K562 (cell line): ENCODE measurements around the gene CDC27. TPM values are rescaled to one million over a fixed set of nuclear protein-coding genes. Genes with fewer than 3 reads are reported as not detected.

Source experiments
- BACH1 ChIP-seq: fragments of 200-800 bp; sonication (Bioruptor generic); IDR thresholded peaks from 2 replicates; pipeline ENCODE4 v1.6.1; 2016; ENCODE audit warnings: missing genetic modification characterization, missing compliant biosample characterization
- CTCF ChIP-seq, 3 experiments: IDR thresholded peaks in 2 of 3; conservative IDR thresholded peaks in 1 of 3; 2 replicates each; pipeline ENCODE4 v1.5.1; 2011 to 2012; ENCODE audit warnings: low read length in 3 of 3, mild to moderate bottlenecking in 3 of 3, control low read depth in 2 of 3, improper control_type of control experiment in 1 of 3, inconsistent platforms in 1 of 3, low read depth in 1 of 3, mixed read lengths in 1 of 3, moderate library complexity in 1 of 3; ENCODE audit not compliant: insufficient read depth in 2 of 3
- E2F5 ChIP-seq: sonication (generic); formaldehyde crosslinking; IDR thresholded peaks from 2 replicates; pipeline ENCODE4 v1.8.0; 2022; ENCODE audit warnings: mild to moderate bottlenecking, missing genetic modification reagents
- ERF ChIP-seq: fragments of 450-650 bp; formaldehyde crosslinking; IDR thresholded peaks from 2 replicates; pipeline ENCODE4 v1.4.0; 2020; ENCODE audit warnings: mild to moderate bottlenecking, mixed read lengths
- KDM1A ChIP-seq, 2 experiments: fragments of 450-650 bp; IDR thresholded peaks; 2 replicates each; pipeline ENCODE4 v1.6.1; 2016; ENCODE audit warnings: mild to moderate bottlenecking in 2 of 2
- NCOA1 ChIP-seq: fragments of 450-650 bp; IDR thresholded peaks from 2 replicates; pipeline ENCODE4 v1.6.1; 2016; ENCODE audit warnings: low read depth
- NFXL1 ChIP-seq: fragments of 450-650 bp; formaldehyde crosslinking; IDR thresholded peaks from 2 replicates; pipeline ENCODE4 v1.4.0; 2021; ENCODE audit warnings: mild to moderate bottlenecking
- RBM39 ChIP-seq: fragments of 200-400 bp; formaldehyde crosslinking; optimal IDR thresholded peaks from 2 replicates; pipeline ENCODE3; 2018; ENCODE audit warnings: low read depth, low read length
- TARDBP ChIP-seq: fragments of 450-650 bp; IDR thresholded peaks from 2 replicates; pipeline ENCODE4 v1.6.1; 2016
- ZNF512 ChIP-seq: IDR thresholded peaks from 2 replicates; pipeline ENCODE4 v1.6.1; 2016; ENCODE audit warnings: missing genetic modification characterization, missing compliant biosample characterization
- polyA plus RNA-seq, 8 experiments: library from polyadenylated mRNA; depleted of rRNA in 4 of 8; stranded (reverse) in 5 of 8; unstranded in 3 of 8; fragments of >200 nt; fragmentation: Nextera tagmentation in 2 of 8; fragmentation: Illumina TruSeq in 1 of 8; extraction: Ambion mirVana in 2 of 8; extraction: Trizol in 1 of 8; gene quantifications; 2 replicates each; pipeline versions ENCODE4 v1.2.1 to v1.2.3, GENCODE V29; 2011 to 2014; ENCODE audit warnings: inconsistent platforms in 1 of 8, missing spikeins in 1 of 8
- total RNA-seq, 7 experiments: library from RNA; depleted of rRNA in 6 of 7; stranded (reverse); fragments of >200 nt in 6 of 7; fragmentation: Illumina TruSeq in 2 of 7; extraction: Trizol in 2 of 7; gene quantifications; 2 replicates each; pipeline versions ENCODE4 v1.2.1 to v1.2.3, GENCODE V29; 2011 to 2021; ENCODE audit warnings: low replicate concordance in 1 of 7
- TF ChIP-seq, protein P1 (sequence below): fragments of 450-650 bp; IDR thresholded peaks from 2 replicates; pipeline ENCODE4 v1.7.1; 2018; ENCODE audit warnings: mild to moderate bottlenecking, low read depth; ENCODE audit not compliant: partially characterized antibody

The CDC27 gene
- total and polyA plus RNA-seq, 9 of the 15 experiments (the other 6 are each of a cell fraction or from before 2014, with no cell fraction given), result 28.6 to 155 (median 94.1) TPM

DNA sequence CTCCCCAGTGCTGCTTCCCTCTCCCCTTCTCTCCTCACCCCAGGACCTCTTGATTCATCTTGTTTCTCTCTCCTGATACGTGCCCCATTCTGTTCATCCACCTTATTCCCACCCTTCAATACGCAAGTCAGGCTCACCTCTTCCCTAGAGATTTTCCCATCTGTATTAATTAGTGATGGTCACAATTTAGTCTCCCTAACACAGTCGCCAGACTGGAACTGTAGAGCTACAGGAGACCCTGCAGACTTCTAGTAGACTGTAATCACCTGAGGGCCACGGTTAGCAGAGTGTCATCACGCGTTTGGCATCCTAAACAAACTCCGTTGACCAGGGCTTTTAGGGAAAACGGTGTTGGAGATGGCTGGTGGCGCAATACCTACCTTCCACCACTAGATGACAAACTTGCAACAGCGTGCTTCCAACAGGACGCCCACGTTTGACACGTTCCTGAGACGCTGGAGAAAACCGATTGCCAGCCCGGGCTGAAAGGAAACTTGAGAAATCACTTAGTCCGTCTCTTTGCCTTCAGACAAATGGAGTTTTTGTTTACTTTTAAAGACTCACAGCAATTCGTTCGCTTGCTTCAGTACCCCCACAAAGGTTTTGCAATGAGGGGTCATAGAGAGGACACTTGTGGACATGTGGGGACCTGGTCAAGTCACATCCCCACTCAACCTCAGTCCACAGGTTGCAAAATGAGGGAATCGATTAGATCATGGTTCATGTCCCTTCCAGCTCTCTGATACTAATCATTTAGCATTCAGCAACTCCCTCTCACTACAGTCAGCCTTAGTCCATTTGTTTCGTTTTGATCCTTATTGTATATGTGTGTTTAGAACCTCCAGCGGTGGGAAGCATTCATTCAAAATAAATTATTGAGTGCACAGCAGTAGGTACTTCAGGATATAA lies 40.7 kb upstream of the CDC27 start (continued):
- TF ChIP-seq RBM39, result no peak
- TF ChIP-seq BACH1, result no peak
- TF ChIP-seq NCOA1, result no peak
- 0 out of 2 replicates have a peak, but pooled peaks have one; percentile 18 for TF ChIP-seq ERF (CRISPR knock-in tag)
- no peak for TF ChIP-seq NFXL1 (CRISPR knock-in tag)
- TF ChIP-seq TARDBP, result peak; percentile 57; the same call in 1 of the 2 replicates
- no peak for TF ChIP-seq E2F5 (CRISPR knock-in tag)
- 0 out of 2 replicates have a peak, but pooled peaks have one; percentile 25 for TF ChIP-seq ZNF512 (tag)
- peak; percentile 95 to 99 (median 99) for TF ChIP-seq CTCF (IDR thresholded peaks at IDR 0.05 in 2 of 3, conservative IDR thresholded peaks at IDR 0.05 in 1 of 3; ENCODE audit: insufficient read depth in 2 of 3, low read depth in 1 of 3, low read length in 3 of 3)
- no peak; a peak in 1 of 4 replicates for TF ChIP-seq KDM1A (IDR thresholded peaks at IDR 0.05)
- TF ChIP-seq, protein P1, sequence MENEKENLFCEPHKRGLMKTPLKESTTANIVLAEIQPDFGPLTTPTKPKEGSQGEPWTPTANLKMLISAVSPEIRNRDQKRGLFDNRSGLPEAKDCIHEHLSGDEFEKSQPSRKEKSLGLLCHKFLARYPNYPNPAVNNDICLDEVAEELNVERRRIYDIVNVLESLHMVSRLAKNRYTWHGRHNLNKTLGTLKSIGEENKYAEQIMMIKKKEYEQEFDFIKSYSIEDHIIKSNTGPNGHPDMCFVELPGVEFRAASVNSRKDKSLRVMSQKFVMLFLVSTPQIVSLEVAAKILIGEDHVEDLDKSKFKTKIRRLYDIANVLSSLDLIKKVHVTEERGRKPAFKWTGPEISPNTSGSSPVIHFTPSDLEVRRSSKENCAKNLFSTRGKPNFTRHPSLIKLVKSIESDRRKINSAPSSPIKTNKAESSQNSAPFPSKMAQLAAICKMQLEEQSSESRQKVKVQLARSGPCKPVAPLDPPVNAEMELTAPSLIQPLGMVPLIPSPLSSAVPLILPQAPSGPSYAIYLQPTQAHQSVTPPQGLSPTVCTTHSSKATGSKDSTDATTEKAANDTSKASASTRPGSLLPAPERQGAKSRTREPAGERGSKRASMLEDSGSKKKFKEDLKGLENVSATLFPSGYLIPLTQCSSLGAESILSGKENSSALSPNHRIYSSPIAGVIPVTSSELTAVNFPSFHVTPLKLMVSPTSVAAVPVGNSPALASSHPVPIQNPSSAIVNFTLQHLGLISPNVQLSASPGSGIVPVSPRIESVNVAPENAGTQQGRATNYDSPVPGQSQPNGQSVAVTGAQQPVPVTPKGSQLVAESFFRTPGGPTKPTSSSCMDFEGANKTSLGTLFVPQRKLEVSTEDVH, result peak; percentile 49
